Liver (tissue), 9 donors: ENCODE data around the gene TMEM178B. TPM values are rescaled to one million over a fixed set of nuclear protein-coding genes. Genes with fewer than 3 reads are reported as not detected.

Experiments
- DNase-seq: peaks from one replicate; pipeline ENCODE4 v3.0.0-alpha.2; 2017; ENCODE audit warnings: low spot score
- H3K27ac ChIP-seq, 2 donors: one replicate each; pipeline ENCODE4 v1.7.0; 2013; ENCODE audit warnings: inconsistent platforms in 2 of 2, low read length in 2 of 2, control low read depth in 1 of 2, low read depth in 1 of 2, mild to moderate bottlenecking in 1 of 2
- H3K27me3 ChIP-seq, 4 donors: one replicate each; pipeline versions ENCODE4 v1.6.1 to v1.7.0; 2013; ENCODE audit warnings: low read length in 3 of 4, inconsistent platforms in 1 of 4, mild to moderate bottlenecking in 1 of 4, moderate library complexity in 1 of 4; ENCODE audit not compliant: control insufficient read depth in 4 of 4, insufficient read depth in 4 of 4
- H3K36me3 ChIP-seq, 4 donors: one replicate each; pipeline versions ENCODE4 v1.6.1 to v1.7.0; 2013; ENCODE audit warnings: low read length in 3 of 4, mild to moderate bottlenecking in 3 of 4, low read depth in 1 of 4, moderate library complexity in 1 of 4; ENCODE audit not compliant: control insufficient read depth in 4 of 4, insufficient read depth in 3 of 4
- H3K4me1 ChIP-seq, 4 donors: one replicate each; pipeline versions ENCODE4 v1.6.1 to v1.7.0; 2013; ENCODE audit warnings: low read length in 3 of 4, mild to moderate bottlenecking in 3 of 4, moderate library complexity in 1 of 4; ENCODE audit not compliant: control insufficient read depth in 4 of 4, insufficient read depth in 4 of 4
- H3K4me3 ChIP-seq, 3 donors: one replicate each; pipeline versions ENCODE4 v1.6.1 to v1.7.0; 2013; ENCODE audit warnings: low read length in 3 of 3, control low read depth in 1 of 3, low read depth in 1 of 3, mild to moderate bottlenecking in 1 of 3
- H3K9ac ChIP-seq, 2 donors: one replicate each; pipeline ENCODE4 v1.7.0; 2013; ENCODE audit warnings: low read length in 2 of 2, mild to moderate bottlenecking in 2 of 2, moderate library complexity in 2 of 2, control low read depth in 1 of 2, low read depth in 1 of 2
- H3K9me3 ChIP-seq, 4 donors: one replicate each; pipeline versions ENCODE4 v1.6.1 to v1.7.0; 2013; ENCODE audit warnings: low read length in 3 of 4; ENCODE audit not compliant: control insufficient read depth in 4 of 4
- EGR1 ChIP-seq, 2 donors: IDR thresholded peaks; 2 replicates each; pipeline ENCODE4 v1.6.1; 2016 to 2018; ENCODE audit warnings: antibody characterized with exemption in 2 of 2, low read depth in 2 of 2
- FOXA1 ChIP-seq: IDR thresholded peaks from 2 replicates; pipeline ENCODE4 v1.6.1; 2016; ENCODE audit warnings: antibody characterized with exemption
- FOXA2 ChIP-seq: IDR thresholded peaks from 2 replicates; pipeline ENCODE4 v1.6.1; 2016; ENCODE audit warnings: antibody characterized with exemption
- GABPA ChIP-seq, 2 donors: IDR thresholded peaks in 1 of 2; conservative IDR thresholded peaks in 1 of 2; 2 replicates each; pipeline ENCODE4 v1.6.1; 2016; ENCODE audit warnings: antibody characterized with exemption in 2 of 2, mild to moderate bottlenecking in 1 of 2, moderate library complexity in 1 of 2
- HNF4G ChIP-seq: IDR thresholded peaks from 2 replicates; pipeline ENCODE4 v1.6.1; 2016; ENCODE audit warnings: antibody characterized with exemption
- JUND ChIP-seq, 2 donors: IDR thresholded peaks; 2 replicates each; pipeline ENCODE4 v1.6.1; 2016; ENCODE audit warnings: antibody characterized with exemption in 2 of 2
- NR2F2 ChIP-seq: IDR thresholded peaks from 2 replicates; pipeline ENCODE4 v1.6.1; 2016; ENCODE audit warnings: antibody characterized with exemption
- RAD21 ChIP-seq, 2 donors: IDR thresholded peaks; 2 replicates each; pipeline ENCODE4 v1.6.1; 2016; ENCODE audit warnings: antibody characterized with exemption in 2 of 2, mild to moderate bottlenecking in 2 of 2
- RXRA ChIP-seq, 2 donors: IDR thresholded peaks; 2 replicates each; pipeline ENCODE4 v1.6.1; 2017 to 2018; ENCODE audit warnings: antibody characterized with exemption in 2 of 2, mild to moderate bottlenecking in 1 of 2
- SP1 ChIP-seq: IDR thresholded peaks from 2 replicates; pipeline ENCODE4 v1.6.1; 2018; ENCODE audit warnings: antibody characterized with exemption, mild to moderate bottlenecking
- TAF1 ChIP-seq: conservative IDR thresholded peaks from 2 replicates; pipeline ENCODE4 v1.6.1; 2016; ENCODE audit warnings: antibody characterized with exemption, mild to moderate bottlenecking
- YY1 ChIP-seq: IDR thresholded peaks from 2 replicates; pipeline ENCODE4 v1.6.1; 2016; ENCODE audit warnings: antibody characterized with exemption, mild to moderate bottlenecking
- WGBS: extraction: QIAGEN DNeasy Blood & Tissue Kit; methylation state at CpG from one replicate; pipeline ENCODE4 v1.1.7; 2013; 5-methylcytosine and 5-hydroxymethylcytosine counted together
- polyA plus RNA-seq, 2 donors: library from polyadenylated mRNA; stranded (reverse) in 1 of 2; unstranded in 1 of 2; fragments of 200-250 nt in 1 of 2; fragments of >200 nt in 1 of 2; fragmentation: Nextera tagmentation in 1 of 2; extraction: Ambion mirVana in 1 of 2; gene quantifications; one replicate each; pipeline versions ENCODE4 v1.2.1 to v1.2.3, GENCODE V29; 2013 to 2015
- total RNA-seq, 2 donors: library from RNA; depleted of rRNA; stranded (reverse); fragments of >200 nt; gene quantifications; one replicate each; pipeline ENCODE4 v1.2.3, GENCODE V29; 2014
- TF ChIP-seq, protein P1 (sequence below): IDR thresholded peaks from 2 replicates; pipeline ENCODE4 v1.6.1; 2016; ENCODE audit warnings: antibody characterized with exemption
- TF ChIP-seq, protein P2 (sequence below): fragments of 150-350 bp; IDR thresholded peaks from 2 replicates; pipeline ENCODE4 v1.5.1; 2017; ENCODE audit warnings: improper control_type of control experiment, low read depth, low read length; ENCODE audit not compliant: missing input control
- TF ChIP-seq, protein P3 (sequence below): IDR thresholded peaks from 2 replicates; pipeline ENCODE4 v1.6.1; 2016; ENCODE audit warnings: antibody characterized with exemption
- TF ChIP-seq, protein P4 (sequence below): IDR thresholded peaks from 2 replicates; pipeline ENCODE4 v1.6.1; 2016; ENCODE audit warnings: antibody characterized with exemption
- TF ChIP-seq, protein P5 (sequence below): IDR thresholded peaks from 2 replicates; pipeline ENCODE4 v1.6.1; 2016; ENCODE audit warnings: antibody characterized with exemption, mild to moderate bottlenecking
- donor health status: healthy.
- donor health status: healthy.
- donor health status: healthy.
- donor health status: healthy.
- donor health status: healthy.

The TMEM178B gene
- total and polyA plus RNA-seq, 4 donors, result under 0.01 to 0.02 (median under 0.01) TPM; not detected in 1

DNA sequence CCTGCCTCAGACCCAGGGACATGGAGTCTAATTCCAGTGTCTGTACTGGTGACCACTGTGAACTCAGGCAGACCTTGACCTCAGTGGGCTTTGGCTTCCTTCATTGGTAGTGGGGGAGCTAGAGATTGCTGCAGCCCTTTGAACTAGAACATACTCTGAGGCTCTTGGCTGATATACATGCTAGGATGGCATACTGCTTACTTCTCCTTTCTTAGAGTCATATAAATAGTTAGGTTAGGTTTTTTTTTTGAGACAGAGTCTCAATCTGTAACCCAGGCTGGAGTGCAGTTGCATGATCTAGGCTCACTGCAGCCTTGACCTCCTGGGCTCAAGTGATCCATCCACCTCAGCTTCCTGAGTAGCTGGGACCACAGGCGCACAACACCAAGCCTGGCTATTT, 49.7 kb downstream of the TMEM178B start:
- 89% methylated on average over 1 of the region's 1 CpG for WGBS

DNA sequence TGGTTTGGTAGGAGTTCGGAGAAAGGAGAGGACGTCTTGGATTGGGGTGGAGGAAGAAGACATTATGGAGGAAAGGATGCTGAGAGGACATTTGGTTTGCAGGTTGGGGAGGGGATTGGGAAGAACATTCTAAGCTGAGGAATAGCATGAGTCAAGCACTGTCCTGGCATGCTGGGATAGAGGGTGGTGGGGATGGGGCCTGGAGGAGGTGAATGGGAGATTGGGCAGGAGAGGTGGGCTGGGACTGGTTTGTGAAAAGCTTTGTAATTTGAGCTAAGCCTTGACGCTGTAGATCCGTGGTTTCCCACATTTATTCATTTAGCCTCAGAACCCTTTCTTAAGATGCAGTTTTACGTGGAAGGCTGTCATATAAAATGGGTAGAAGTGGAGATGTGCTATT, 52.2 kb downstream of the TMEM178B start:
- TF ChIP-seq, protein P1, sequence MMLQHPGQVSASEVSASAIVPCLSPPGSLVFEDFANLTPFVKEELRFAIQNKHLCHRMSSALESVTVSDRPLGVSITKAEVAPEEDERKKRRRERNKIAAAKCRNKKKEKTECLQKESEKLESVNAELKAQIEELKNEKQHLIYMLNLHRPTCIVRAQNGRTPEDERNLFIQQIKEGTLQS, result no peak
- TF ChIP-seq RXRA (IDR thresholded peaks at IDR 0.05) (no peak), RAD21 (IDR thresholded peaks at IDR 0.05) (no peak), JUND (IDR thresholded peaks at IDR 0.05) (no peak), SP1 (no peak)
- DNase-seq, result no peak
- Histone ChIP-seq H3K9ac (no peak overlapping the region), H3K4me3 (no peak overlapping the region), H3K27ac (no peak overlapping the region), H3K36me3 (no peaks in the 10 kb centered on the region), H3K27me3 (peaks cover 0 to 11% (median 0%) of the 10 kb centered on the region in 4 donors), H3K9me3 (no peaks in the 10 kb centered on the region), H3K4me1 (no peaks in the 10 kb centered on the region)
- WGBS, result 63% methylated on average over 5 of the region's 5 CpGs

More for the DNA sequence above, 49.7 kb downstream of the TMEM178B start:
- Histone ChIP-seq H3K9ac (no peak overlapping the region), H3K27me3 (peaks cover 0 to 11% (median 0%) of the 10 kb centered on the region in 4 donors), H3K4me1 (no peaks in the 10 kb centered on the region), H3K4me3 (no peak overlapping the region), H3K9me3 (no peaks in the 10 kb centered on the region), H3K36me3 (no peaks in the 10 kb centered on the region), H3K27ac (no peak overlapping the region)
- TF ChIP-seq, protein P2, sequence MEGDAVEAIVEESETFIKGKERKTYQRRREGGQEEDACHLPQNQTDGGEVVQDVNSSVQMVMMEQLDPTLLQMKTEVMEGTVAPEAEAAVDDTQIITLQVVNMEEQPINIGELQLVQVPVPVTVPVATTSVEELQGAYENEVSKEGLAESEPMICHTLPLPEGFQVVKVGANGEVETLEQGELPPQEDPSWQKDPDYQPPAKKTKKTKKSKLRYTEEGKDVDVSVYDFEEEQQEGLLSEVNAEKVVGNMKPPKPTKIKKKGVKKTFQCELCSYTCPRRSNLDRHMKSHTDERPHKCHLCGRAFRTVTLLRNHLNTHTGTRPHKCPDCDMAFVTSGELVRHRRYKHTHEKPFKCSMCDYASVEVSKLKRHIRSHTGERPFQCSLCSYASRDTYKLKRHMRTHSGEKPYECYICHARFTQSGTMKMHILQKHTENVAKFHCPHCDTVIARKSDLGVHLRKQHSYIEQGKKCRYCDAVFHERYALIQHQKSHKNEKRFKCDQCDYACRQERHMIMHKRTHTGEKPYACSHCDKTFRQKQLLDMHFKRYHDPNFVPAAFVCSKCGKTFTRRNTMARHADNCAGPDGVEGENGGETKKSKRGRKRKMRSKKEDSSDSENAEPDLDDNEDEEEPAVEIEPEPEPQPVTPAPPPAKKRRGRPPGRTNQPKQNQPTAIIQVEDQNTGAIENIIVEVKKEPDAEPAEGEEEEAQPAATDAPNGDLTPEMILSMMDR, result no peak
- TF ChIP-seq JUND (IDR thresholded peaks at IDR 0.05), result no peak
- TF ChIP-seq SP1, result no peak
- TF ChIP-seq, protein P1, result no peak
- TF ChIP-seq EGR1 (IDR thresholded peaks at IDR 0.05; ENCODE audit: low read depth in 2 of 2), result no peak
- TF ChIP-seq HNF4G, result no peak
- no peak for TF ChIP-seq YY1
- TF ChIP-seq, protein P3, sequence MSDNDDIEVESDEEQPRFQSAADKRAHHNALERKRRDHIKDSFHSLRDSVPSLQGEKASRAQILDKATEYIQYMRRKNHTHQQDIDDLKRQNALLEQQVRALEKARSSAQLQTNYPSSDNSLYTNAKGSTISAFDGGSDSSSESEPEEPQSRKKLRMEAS, result no peak
- TF ChIP-seq NR2F2, result no peak
- TF ChIP-seq RAD21 (IDR thresholded peaks at IDR 0.05), result no peak
- TF ChIP-seq TAF1, result no peak
- TF ChIP-seq, protein P4, sequence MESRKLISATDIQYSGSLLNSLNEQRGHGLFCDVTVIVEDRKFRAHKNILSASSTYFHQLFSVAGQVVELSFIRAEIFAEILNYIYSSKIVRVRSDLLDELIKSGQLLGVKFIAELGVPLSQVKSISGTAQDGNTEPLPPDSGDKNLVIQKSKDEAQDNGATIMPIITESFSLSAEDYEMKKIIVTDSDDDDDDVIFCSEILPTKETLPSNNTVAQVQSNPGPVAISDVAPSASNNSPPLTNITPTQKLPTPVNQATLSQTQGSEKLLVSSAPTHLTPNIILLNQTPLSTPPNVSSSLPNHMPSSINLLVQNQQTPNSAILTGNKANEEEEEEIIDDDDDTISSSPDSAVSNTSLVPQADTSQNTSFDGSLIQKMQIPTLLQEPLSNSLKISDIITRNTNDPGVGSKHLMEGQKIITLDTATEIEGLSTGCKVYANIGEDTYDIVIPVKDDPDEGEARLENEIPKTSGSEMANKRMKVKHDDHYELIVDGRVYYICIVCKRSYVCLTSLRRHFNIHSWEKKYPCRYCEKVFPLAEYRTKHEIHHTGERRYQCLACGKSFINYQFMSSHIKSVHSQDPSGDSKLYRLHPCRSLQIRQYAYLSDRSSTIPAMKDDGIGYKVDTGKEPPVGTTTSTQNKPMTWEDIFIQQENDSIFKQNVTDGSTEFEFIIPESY, result no peak
- TF ChIP-seq GABPA (IDR thresholded peaks at IDR 0.05 in 1 of 2, conservative IDR thresholded peaks at IDR 0.05 in 1 of 2), result no peak
- no peak for TF ChIP-seq FOXA1
- TF ChIP-seq, protein P5, sequence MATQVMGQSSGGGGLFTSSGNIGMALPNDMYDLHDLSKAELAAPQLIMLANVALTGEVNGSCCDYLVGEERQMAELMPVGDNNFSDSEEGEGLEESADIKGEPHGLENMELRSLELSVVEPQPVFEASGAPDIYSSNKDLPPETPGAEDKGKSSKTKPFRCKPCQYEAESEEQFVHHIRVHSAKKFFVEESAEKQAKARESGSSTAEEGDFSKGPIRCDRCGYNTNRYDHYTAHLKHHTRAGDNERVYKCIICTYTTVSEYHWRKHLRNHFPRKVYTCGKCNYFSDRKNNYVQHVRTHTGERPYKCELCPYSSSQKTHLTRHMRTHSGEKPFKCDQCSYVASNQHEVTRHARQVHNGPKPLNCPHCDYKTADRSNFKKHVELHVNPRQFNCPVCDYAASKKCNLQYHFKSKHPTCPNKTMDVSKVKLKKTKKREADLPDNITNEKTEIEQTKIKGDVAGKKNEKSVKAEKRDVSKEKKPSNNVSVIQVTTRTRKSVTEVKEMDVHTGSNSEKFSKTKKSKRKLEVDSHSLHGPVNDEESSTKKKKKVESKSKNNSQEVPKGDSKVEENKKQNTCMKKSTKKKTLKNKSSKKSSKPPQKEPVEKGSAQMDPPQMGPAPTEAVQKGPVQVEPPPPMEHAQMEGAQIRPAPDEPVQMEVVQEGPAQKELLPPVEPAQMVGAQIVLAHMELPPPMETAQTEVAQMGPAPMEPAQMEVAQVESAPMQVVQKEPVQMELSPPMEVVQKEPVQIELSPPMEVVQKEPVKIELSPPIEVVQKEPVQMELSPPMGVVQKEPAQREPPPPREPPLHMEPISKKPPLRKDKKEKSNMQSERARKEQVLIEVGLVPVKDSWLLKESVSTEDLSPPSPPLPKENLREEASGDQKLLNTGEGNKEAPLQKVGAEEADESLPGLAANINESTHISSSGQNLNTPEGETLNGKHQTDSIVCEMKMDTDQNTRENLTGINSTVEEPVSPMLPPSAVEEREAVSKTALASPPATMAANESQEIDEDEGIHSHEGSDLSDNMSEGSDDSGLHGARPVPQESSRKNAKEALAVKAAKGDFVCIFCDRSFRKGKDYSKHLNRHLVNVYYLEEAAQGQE, result no peak
- no peak for TF ChIP-seq FOXA2
- DNase-seq, result no peak
